ENCODE data around the gene MPND. TPM values are rescaled to one million over a fixed set of nuclear protein-coding genes. Genes with fewer than 3 reads are reported as not detected.

The MPND gene
- total RNA-seq, 1 experiment from 2014 or later = 37.0 TPM

GRCh38 chr19:4357095-4357797, 13.9 kb downstream of the MPND start:
- Histone ChIP-seq H3K27ac (ENCODE audit: insufficient read length, low read depth, low read length) (no peak overlapping the region), H2BK12ac (ENCODE audit: insufficient read length, low read depth, low read length) (no peak overlapping the region), H2AFZ (ENCODE audit: low read length) (no peak overlapping the region), H2BK20ac (ENCODE audit: low read depth, low read length, poor library complexity, severe bottlenecking) (no peak overlapping the region), H2BK120ac (ENCODE audit: low read depth, low read length, poor library complexity, severe bottlenecking) (no peak overlapping the region), H4K8ac (replicated peaks; ENCODE audit: insufficient read length, low read depth, low read length) (no peak overlapping the region), H3K79me1 (ENCODE audit: insufficient read depth, low read depth, low read length, poor library complexity, severe bottlenecking) (no peaks in the 10 kb centered on the region), H4K20me1 (ENCODE audit: control insufficient read depth, insufficient read depth, insufficient read length) (no peaks in the 10 kb centered on the region), H2BK5ac (ENCODE audit: insufficient read length, low read length) (no peak overlapping the region), H3K4me1 (ENCODE audit: insufficient read depth, low read length) (no peaks in the 10 kb centered on the region; the same call in 1 of the 2 replicates), H3K4ac (ENCODE audit: low read depth, low read length) (no peak overlapping the region), H3K14ac (ENCODE audit: insufficient read depth, low read length) (no peak overlapping the region), H3K27me3 (ENCODE audit: insufficient read depth, low read length) (no peaks in the 10 kb centered on the region), H3K79me2 (ENCODE audit: insufficient read depth, low read length) (no peaks in the 10 kb centered on the region), H3K9me3 (ENCODE audit: control insufficient read depth, low read depth, low read length) (no peaks in the 10 kb centered on the region), H3T11ph (ENCODE audit: low read length) (no peak overlapping the region), H2AK5ac (ENCODE audit: insufficient read length, low read length) (no peak overlapping the region), H4K91ac (ENCODE audit: insufficient read length, low read depth, low read length) (no peak overlapping the region), H3K23me2 (ENCODE audit: insufficient read length, low read depth, low read length, poor library complexity, severe bottlenecking) (no peaks in the 10 kb centered on the region), H3K4me2 (ENCODE audit: insufficient read depth, insufficient read length, low read length) (no peak overlapping the region), H3K9ac (ENCODE audit: extremely low read depth, insufficient read length, low read length) (no peak overlapping the region), H3K18ac (ENCODE audit: insufficient read length, low read depth, low read length) (no peak overlapping the region), H3K56ac (ENCODE audit: insufficient read length, low read depth, low read length) (no peak overlapping the region), H4K5ac (ENCODE audit: insufficient read length, low read depth, low read length) (no peak overlapping the region), H2BK15ac (ENCODE audit: low read depth, low read length) (no peak overlapping the region), H3K23ac (ENCODE audit: insufficient read length, low read depth, low read length) (no peak overlapping the region)
- H3K9me3 Mint-ChIP-seq = no peaks in the 10 kb centered on the region; a peak in 1 of 5 replicates
- peaks cover 4% of the 10 kb centered on the region for H3K27me3 Mint-ChIP-seq (ENCODE audit: low read depth)
- H3K4me1 Mint-ChIP-seq = peaks cover 7 to 11% of the 10 kb centered on the region in 2 experiments; a peak in 3 of 4 replicates
- H3K27ac Mint-ChIP-seq = no peak overlapping the region
- H3K36me3 Mint-ChIP-seq (ENCODE audit: insufficient read depth in 1 of 3, low read depth in 3 of 3) = peaks cover 3 to 39% (median 22%) of the 10 kb centered on the region in 3 experiments; a peak in 6 of 7 replicates
- WGBS (ENCODE audit: extremely low coverage, insufficient read length, low lambda C conversion rate) = no CpG with 5 or more reads among the region's 23 CpGs
- no peak for TF ChIP-seq CTCF (conservative IDR thresholded peaks at IDR 0.05)
- no peak overlapping the region for H3K4me3 Mint-ChIP-seq
- DNase-seq = no peak

All from H9 (cell line).